Jurkat, Clone E6-1 (cell line): ENCODE measurements around the gene JAM2.
A peak's percentile ranks its signal among the peaks of the same experiment; 100 is the strongest.
"Not testable (repeated sequence)": the region's sequence is repeated elsewhere in the genome, so short reads cannot be mapped to it uniquely, and the experiment has no call there.

Experiments
- DNase-seq: peaks from one replicate; pipeline ENCODE4 v3.0.0-alpha.2; 2011; ENCODE audit warnings: low read depth, low spot score
- H3K4me3 ChIP-seq: 2 replicates; pipeline ENCODE4 v1.5.1; 2011; ENCODE audit warnings: mild to moderate bottlenecking, low read length, control low read depth, moderate library complexity

Gene JAM2

DNA sequence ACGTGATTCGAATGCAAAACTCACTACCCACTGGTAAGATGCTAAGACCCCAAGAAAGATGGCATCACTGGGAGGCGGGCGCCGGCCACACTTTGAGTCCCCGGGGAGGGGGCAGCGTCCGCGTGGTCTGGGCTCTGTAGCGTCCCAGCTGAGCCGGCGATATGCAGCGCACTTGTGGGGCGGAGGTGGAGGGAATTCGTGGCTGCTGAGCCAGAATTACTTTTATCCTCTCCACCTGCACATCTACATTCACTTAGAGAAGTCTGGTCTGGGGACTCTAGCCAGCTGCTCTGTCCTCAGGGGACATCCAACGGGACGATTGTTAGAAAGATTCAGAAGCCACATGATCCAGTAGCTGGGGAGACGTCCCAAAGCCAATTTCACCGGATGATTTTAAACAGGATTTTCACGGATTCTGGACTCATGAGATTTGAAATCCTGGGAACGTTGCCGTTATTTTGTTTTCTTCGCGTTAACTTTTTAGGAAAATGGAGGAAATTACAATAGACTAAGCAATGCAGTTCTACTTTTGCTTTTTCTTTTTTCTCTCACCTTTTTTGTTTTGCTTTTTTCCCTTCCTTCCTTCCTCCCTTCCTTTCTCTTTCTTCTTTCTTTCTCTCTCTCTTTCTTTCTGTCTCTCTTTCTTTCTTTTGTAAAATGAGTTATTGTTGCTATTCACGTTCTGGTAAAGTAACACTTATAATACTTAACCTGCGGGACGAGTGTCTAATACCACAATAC lies 1.3 kb downstream of the JAM2 start:
- no peak for DNase-seq

DNA sequence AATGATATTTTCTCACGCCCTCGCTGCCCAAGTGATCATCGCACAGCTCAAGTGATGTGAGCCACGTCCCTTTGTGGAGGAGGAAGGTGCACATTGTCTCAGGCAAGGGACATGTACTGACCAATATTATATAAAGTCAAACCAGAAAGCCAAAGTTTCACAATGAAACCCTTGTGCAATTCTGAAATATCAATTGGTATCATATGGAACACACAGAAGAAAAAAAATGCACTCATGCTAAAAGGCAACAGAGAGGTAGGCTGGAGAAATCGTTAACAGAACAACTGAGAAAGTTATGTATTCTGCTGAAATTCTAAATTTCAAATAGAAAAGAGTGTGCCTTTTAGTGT lies 1.9 kb downstream of the JAM2 start:
- DNase-seq, result no peak
- H3K4me3 ChIP-seq, result no peak overlapping the region

More for the DNA sequence above, 1.3 kb downstream of the JAM2 start:
- peak overlapping the region; percentile 55 for H3K4me3 ChIP-seq

DNA sequence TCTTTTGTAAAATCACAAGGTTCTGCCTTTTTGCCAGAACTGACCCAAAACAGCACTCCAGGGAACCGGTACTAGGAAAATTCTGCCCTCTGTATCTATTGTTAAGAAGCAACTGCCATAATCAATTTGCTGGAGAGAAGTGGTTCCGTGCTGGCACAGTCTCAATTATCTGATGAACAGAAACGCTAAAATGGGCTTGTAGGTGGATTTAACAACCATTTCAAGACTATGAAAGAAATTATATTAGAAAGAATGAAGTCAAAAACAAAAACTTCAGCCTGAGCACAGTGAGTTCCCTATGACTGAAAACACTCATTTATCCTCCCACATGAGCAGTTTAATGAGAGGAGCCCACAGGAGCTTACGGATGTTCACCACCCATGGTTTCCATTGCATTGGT lies 4.4 kb downstream of the JAM2 start:
- H3K4me3 ChIP-seq, result no peak overlapping the region
- DNase-seq, result no peak

DNA sequence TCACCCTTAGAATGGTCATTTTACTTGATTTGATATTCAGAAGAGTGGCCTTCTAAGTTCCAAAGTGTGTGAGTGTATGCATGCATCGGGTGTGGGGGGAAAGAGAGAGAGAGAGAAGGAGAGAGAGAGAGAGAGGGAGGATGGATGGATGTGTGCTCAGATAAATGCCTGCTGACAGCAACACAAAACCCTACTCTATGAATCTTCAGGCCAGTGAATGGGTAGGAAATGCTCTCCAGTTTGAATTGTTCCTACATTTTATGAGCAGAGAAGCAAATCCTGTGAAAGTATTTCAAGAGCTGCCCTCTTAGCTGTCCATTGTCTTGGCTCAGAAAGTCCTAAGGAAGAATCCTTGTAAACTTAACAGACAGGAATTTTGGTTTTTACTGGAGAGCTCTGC lies 7.4 kb downstream of the JAM2 start:
- DNase-seq, result no peak
- no peak overlapping the region for H3K4me3 ChIP-seq

DNA sequence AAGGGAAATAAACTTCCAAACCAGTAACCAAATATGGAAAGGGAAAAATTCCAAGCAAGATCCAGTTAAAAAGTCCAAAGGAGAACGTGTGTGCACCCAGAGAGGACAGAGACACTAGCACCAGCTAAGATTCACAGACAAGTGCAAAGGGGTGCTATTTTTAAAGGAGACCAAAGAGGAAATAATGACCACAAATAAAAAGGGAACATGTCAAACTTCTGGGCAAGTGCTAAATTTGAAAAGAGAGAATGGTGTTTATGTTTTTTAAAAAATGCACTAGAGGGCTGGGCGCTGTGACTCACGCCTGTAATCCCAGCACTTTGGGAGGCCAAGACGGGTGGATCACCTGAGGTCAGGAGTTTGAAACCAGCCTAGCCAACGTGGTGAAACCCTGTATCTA lies 8.6 kb downstream of the JAM2 start:
- DNase-seq, result no peak
- no peak overlapping the region for H3K4me3 ChIP-seq

DNA sequence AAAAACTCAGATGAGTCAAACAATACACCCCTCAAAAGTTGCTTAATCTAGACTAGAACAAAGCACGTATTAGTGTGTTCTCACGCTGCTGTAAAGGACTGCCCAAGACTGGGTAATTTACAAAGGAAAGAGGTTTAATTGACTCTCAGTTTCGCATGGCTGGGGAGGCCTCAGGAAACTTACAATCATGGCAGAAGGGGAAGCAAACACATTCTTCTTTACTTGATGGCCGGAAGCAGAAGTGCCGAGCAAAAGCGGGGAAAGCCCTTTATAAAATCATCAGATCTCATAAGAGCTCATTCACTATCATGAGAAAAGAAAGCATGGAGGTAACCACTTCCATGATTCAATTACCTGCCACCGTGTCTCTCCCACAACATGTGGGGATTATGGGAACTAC lies 10.1 kb downstream of the JAM2 start:
- H3K4me3 ChIP-seq, result no peak overlapping the region
- no peak for DNase-seq

DNA sequence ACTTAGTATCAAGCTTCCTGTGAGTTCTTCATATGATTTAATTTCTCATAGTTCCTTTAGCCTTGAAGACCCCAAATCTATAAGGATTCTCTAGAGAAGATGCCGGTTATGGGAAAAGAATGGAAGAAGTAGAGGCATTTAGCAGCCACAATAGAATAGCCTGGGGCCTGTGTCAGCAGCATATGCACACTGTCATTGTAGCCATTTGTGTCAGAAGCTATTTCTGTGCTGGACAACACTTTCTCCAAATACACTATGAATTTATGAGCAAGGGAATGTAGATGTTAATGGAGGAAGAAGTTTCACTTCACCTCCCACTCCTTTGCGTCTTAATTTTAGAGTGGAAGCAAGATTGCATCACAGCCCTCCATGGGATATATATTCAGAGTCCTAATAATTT lies 17.4 kb downstream of the JAM2 start:
- no peak overlapping the region for H3K4me3 ChIP-seq
- DNase-seq, result no peak

DNA sequence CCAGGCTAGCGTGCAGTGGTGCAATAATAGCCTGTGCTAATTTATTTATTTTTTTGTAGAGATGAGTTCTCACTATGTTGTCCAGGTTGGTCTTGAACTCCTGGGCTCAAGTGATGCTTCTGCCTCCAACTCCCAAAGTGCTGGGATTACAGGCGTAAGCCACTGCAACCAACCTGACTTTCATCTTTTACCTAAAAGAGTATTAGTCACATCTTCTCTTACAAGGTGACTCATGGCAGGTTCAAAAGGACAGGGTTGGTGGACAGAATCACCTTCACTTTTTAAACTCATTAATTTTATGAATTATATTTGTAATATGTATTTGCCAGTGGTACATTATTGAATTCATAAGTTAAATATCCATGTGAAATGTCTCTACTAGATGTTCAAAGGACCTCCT lies 18.1 kb downstream of the JAM2 start:
- no peak overlapping the region for H3K4me3 ChIP-seq
- no peak for DNase-seq

DNA sequence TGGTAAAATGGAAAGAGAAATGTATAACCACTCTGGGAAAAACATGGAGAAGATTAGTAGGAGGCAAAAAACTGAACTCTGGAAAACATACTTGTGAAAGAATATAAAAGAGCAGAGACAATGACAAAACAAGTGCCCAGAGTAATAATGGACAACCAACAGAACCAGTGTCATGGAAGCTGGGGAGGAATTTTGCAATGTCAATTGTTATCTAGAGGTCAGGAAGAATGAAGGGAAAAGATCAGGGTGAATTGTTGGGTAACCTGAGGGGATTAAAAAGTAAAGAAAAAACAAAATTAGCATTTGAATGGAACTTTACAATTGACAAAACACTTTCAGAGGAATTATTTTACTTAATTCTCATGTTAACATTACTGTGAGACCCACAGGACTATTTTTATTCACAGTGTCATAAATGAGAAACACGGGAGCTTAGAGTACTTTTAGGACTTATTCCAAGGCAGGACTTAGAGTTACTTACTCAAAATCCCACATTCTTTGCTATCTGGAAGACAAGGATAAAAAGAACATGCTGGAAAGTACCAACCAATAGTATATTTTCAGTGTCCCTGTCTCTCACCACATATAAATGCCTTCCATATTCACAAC lies 19.5 kb downstream of the JAM2 start:
- no peak for DNase-seq
- no peak overlapping the region for H3K4me3 ChIP-seq

DNA sequence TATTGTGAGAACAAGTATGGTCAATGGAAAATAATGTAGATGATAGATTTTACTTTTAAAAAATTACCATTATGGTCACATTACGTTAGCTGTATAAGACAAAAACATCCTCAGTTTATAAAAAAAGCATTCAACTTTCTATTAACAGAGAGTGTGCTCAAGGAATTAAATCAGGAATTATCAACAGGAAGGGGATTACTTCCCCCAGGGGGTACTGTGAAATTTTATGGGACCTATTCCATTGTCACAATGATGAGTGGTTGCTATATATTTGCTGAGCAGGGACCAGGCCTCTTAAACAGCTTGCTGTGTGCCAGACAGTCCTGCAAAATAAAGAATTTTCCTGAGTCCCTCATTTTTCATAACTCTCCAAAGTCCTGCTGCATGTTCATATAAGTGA lies 21.2 kb downstream of the JAM2 start:
- DNase-seq, result no peak
- no peak overlapping the region for H3K4me3 ChIP-seq

DNA sequence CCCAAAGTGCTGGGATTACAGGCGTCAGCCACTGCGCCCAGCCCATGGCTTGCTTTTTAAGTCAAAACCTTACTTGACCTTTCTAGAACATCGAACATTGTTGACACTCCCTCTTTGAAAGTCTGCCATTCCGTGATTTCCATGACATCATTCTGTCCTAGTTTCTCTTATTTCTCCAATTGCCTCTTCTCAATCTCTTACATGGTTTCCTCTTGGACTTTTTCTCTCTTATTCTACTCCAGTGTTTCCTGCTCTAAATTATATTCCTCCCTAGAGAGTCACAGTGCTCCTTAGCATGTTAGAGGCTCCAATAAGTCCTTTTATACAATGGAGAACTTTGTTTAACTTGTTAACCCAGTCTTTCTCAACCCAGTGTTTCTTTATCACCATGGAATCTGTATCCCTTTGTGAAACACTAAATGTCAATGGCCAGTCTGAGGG lies 25.5 kb downstream of the JAM2 start:
- no peak overlapping the region for H3K4me3 ChIP-seq
- DNase-seq, result no peak

DNA sequence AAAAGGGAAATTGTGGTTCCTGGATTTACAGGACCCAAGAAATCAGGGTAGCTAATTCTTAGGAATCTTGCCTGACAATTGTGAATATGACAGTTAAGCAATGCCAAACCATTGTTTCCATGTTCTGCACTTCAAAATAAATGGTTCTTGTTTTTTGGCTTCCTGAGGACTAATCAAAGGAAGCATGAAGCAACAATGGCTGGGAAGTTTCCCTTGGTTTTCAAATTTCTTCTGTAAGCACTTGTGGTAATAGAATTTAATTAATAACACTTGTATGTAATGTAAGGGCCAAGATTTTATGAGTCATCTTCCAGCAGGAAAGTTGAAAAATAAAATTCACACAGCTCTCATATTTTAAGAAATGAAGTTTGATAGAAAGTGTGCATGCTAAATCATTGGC lies 31.7 kb downstream of the JAM2 start:
- no peak for DNase-seq
- H3K4me3 ChIP-seq, result no peak overlapping the region

DNA sequence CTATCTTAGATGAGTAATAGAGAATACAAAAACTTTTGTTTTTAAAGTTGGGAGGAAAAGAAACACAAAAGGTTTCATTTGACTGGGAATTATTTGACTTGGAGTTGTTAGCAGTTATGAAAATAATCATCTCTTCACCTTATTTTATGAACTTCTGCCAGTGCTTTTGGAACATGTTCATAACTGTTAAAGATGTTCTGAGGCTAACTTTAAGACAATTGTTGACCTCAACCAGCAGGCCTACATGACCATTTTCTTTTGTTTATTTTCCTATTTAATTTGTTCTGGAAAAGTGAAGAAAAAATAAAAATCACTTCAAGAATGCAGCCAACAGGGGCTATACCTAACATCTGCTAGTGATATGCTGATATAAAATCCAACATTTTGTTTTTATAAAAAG lies 37.4 kb downstream of the JAM2 start:
- no peak for DNase-seq
- no peak overlapping the region for H3K4me3 ChIP-seq

DNA sequence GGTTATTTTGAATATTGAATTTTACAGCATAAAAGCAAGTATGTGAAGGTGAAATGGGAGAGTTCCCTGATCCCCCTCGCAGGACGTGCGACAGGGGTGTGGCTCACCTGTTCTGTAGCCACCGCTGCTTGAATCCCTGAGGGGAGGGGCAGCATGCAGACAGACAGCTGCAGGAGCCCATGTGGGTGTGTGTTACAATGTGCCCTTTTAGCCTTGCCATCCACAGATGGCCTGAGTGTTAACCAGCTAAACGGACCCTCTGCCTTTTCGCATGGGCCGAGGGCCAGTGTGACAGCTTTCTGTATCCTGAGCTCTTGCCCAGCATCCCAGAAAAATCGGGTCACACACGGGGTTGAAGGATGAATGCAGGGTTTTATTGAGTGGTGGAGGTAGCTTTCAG lies 43.3 kb downstream of the JAM2 start:
- DNase-seq, result no peak

DNA sequence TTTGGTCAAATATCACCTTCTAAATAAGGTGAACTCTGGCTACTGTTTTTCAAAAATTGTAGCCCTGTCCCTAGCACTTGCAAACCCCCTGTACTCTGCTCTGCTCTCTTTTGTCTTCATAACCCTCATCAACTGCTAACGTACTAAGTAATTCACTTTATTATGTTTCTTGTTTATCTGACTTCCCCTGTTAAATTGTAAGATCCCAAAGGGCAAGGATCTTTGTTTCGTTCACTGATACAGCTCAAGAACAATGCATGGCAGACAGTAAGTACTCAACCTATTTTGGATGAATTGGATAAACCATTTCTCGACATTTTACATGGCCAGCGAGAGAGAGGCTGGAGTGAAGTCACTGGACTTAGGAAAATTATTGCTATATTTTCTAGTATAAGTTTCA lies 48.7 kb downstream of the JAM2 start:
- no peak overlapping the region for H3K4me3 ChIP-seq
- no peak for DNase-seq

More for the DNA sequence above, 43.3 kb downstream of the JAM2 start:
- H3K4me3 ChIP-seq, result no peak overlapping the region

DNA sequence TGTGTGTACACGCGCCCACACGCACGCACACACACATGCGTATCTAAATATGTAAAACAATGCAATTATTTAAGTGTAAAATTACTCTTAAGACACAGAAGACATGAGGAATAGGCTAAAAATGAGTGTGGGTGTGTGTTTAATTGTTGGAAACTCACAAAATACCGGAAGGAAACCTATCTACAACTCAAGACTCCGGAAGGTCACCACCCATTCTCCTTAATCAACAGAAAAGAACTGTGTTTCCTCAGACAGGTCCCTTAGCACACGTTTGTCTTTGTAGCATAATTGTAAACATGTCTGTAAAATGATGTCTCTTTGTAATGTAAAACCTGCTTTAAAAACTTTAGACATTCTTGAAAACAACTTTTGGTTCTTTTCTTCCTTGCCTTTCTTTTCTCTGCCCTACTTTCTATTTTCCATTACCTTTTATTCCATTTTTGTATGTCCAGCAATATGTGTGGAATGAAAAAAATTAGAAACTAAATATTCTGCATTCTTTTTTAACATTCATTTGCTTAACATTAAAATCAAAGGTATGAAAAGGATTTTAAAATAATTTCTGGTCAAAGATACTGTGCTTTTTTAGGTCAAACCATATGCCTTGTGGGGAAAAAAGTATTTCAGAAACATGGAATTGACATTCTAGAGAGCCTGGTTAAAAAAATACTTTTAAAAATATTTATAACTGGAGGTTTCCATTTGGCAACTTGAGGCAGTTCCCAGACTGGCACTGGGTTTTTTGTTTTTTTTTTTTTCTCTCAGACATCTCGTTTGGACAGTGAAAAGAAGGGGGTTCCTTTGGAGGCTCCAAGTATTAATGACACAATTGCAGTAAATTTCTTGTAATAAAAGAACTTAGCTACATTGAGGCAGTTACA lies 49.5 kb downstream of the JAM2 start:
- no peak for DNase-seq
- H3K4me3 ChIP-seq, result no peak overlapping the region

DNA sequence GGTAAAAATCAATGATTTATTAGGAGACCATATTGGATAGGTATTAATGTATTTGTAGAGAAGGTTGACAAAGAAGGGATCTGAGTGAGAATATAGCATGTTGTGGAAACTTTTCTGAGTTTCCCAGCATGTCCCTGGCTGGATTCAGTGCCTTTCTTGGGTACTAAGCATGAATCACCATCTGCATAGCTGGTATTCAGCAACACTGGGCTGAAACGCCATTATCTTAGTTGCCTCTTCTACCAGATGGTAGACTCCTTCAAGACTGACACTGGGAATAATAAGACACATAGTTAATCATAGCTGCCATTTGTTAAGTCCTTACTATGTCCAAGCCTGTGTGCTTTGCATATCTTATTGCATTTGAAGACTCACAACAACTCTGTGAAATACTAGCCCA lies 50.2 kb downstream of the JAM2 start:
- no peak for DNase-seq
- H3K4me3 ChIP-seq, result no peak overlapping the region

DNA sequence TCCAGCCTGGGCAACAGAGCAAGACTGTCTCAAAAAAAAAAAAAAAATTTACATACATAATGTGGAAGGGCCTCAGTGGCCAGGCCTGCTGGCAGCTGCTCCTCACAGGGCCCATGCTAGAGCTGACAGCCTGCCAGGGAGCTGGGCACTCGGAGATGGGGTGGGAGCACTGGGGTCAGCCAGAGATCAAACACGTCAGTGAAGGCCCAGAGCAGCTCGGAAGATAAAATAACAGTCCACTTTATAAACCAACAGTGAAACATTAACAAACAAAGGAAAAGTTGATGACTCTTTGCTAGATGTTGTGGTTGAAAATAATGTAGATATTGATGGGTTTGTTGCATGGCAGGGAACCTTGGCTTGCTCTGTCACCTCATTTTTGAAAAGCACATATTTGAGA lies 52.9 kb downstream of the JAM2 start:
- no peak for DNase-seq
- H3K4me3 ChIP-seq, result no peak overlapping the region

DNA sequence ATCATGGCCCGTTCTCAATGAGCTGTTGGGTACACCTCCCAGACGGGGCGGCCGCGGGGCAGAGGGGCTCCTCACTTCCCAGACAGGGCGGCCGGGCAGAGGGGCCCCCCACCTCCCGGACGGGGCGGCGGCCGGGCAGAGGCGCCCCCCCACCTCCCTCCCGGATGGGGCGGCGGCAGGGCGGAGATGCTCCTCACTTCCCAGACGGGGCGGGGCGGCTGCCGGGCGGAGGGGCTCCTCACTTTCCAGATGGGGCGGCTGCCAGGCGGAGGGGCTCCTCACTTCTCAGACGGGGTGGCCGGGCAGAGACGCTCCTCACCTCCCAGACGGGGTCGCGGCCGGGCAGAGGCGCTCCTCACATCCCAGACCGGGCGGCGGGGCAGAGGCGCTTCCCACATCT lies 56.4 kb downstream of the JAM2 start:
- H3K4me3 ChIP-seq, DNase-seq: not testable (repeated sequence)

DNA sequence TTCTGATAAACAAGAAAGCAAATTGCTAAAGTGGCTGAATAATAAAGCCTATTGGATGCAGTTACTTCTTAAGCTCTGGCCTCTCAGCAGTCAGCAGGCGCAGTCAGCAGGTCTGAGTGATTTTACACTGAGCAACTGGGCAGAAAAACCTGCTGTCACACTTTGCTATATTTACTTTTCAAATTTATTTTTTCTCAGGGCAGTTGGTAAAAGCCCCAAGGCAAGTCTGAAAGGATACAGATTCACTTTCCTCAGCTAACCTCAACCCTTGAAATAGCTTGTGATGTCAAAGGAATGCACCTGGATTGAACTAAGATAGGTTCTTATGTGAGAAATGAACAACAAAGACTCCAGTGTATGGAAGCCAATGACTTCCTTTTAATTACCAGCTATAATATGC lies 61.7 kb downstream of the JAM2 start:
- DNase-seq, result no peak
- no peak overlapping the region for H3K4me3 ChIP-seq
